Esophagus muscularis mucosa (tissue), 3 donors: ENCODE data around the gene DDTL.
"Not testable (repeated sequence)": the region's sequence is repeated elsewhere in the genome, so short reads cannot be mapped to it uniquely, and the experiment has no call there.

Source experiments
- CTCF ChIP-seq, 3 experiments: fragments of 200-600 bp in 2 of 3; fragments of 450-650 bp in 1 of 3; sonication (generic) in 2 of 3; IDR thresholded peaks; one replicate each; pipeline ENCODE4 v1.5.1; 2017 to 2019; ENCODE audit warnings: antibody characterized with exemption in 3 of 3, mild to moderate bottlenecking in 2 of 3, moderate library complexity in 1 of 3
- POLR2A ChIP-seq: fragments of 450-650 bp; IDR thresholded peaks from one replicate; pipeline ENCODE4 v1.6.1; 2017; ENCODE audit warnings: antibody characterized with exemption, moderate library complexity, mild to moderate bottlenecking, low read depth
- POLR2AphosphoS5 ChIP-seq, 2 donors: sonication (generic); formaldehyde crosslinking; IDR thresholded peaks; one replicate each; pipeline ENCODE4 v1.6.1; 2017; ENCODE audit warnings: antibody characterized with exemption in 2 of 2

- not testable (repeated sequence) for TF ChIP-seq CTCF (IDR thresholded peaks at IDR 0.05); POLR2A; POLR2AphosphoS5 (IDR thresholded peaks at IDR 0.05)
Measured at GRCh38 chr22:23961084-23961771, 5.5 kb upstream of the DDTL start, which contains the start of gene GSTT2B.
